Measurements from ENCODE around the gene IFT20.

Gene IFT20

DNA sequence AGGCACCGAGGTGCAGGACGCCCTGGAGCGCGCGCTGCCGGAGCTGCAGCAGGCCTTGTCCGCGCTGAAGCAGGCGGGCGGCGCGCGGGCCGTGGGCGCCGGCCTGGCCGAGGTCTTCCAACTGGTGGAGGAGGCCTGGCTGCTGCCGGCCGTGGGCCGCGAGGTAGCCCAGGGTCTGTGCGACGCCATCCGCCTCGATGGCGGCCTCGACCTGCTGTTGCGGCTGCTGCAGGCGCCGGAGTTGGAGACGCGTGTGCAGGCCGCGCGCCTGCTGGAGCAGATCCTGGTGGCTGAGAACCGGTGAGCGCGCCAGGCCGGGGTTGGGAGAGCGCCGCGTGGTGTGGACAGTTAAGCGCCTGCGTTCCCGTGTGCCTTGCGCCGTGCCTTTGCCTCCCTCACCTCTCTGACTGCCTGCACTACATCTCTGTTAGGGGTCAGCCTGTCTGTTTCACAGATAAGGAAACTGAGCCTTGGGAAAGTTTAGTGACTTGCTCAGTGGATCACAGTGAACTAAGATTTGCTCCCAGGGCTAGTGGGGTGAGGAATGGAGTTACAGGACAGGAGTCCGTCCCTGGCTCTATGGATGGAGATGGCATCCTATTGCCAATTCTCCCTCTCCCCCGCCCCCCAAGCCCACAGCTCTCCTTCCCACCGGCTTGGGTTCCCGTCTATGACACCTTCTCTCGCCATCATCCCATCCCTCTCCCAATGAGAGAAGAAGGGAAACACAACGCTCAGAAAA, 37.1 kb upstream of the IFT20 start:
- H2AFZ ChIP-seq (ENCODE audit: low read length) = peak overlapping the region; percentile 97
- H2BK15ac ChIP-seq (ENCODE audit: low read length) = no peak overlapping the region
- no CpG with 5 or more reads among the region's 53 CpGs for WGBS, 2 donors (ENCODE audit: extremely low coverage in 2 of 2, insufficient read length in 2 of 2, insufficient replicate concordance in 1 of 2)
- no peak overlapping the region for H3K14ac ChIP-seq (ENCODE audit: low read length)
- H3K4ac ChIP-seq (ENCODE audit: low read length) = no peak overlapping the region
- no peak overlapping the region for H2BK12ac ChIP-seq (ENCODE audit: low read length)
- peaks cover 0 to 16% (median 0%) of the 10 kb centered on the region in 3 experiments for H3K27me3 ChIP-seq (ENCODE audit: control insufficient read depth in 3 of 3, insufficient read depth in 3 of 3, low read depth in 1 of 3, low read length in 3 of 3)
- no peak overlapping the region for H3K27ac ChIP-seq (replicated peaks; ENCODE audit: low read length)
- peak overlapping the region; percentile 79 to 97 for H3K4me3 ChIP-seq (ENCODE audit: low read length in 2 of 2)
- peak overlapping the region; percentile 60 for H3K23ac ChIP-seq (ENCODE audit: low read depth, low read length, poor library complexity)
- no peaks in the 10 kb centered on the region for H3K9me3 ChIP-seq (replicated peaks in 1 of 2; ENCODE audit: control insufficient read depth in 2 of 2, insufficient read depth in 1 of 2, low read depth in 1 of 2, low read length in 2 of 2)
- no peak overlapping the region for H4K8ac ChIP-seq (ENCODE audit: low read depth, low read length)
- peak overlapping the region; percentile 80 for H3K9ac ChIP-seq (ENCODE audit: low read depth, low read length, poor library complexity)
- peak overlapping the region; percentile 62 for H2BK5ac ChIP-seq (ENCODE audit: low read length)
- H3K18ac ChIP-seq (ENCODE audit: low read length) = peak overlapping the region; percentile 92
- H3K36me3 ChIP-seq (replicated peaks in 1 of 2; ENCODE audit: control insufficient read depth in 2 of 2, insufficient read depth in 2 of 2, low read length in 2 of 2) = peaks cover 0 to 12% of the 10 kb centered on the region in 2 donors
- no peak overlapping the region for H2BK120ac ChIP-seq (ENCODE audit: low read depth, low read length)
- DNase-seq (ENCODE audit: low spot score) = no peak
- peak overlapping the region; percentile 20 for H2AK5ac ChIP-seq (ENCODE audit: low read depth, low read length)
- H3K4me1 ChIP-seq (ENCODE audit: control insufficient read depth in 2 of 2, insufficient read depth in 1 of 2, low read depth in 1 of 2, low read length in 2 of 2) = peaks cover 24 to 25% of the 10 kb centered on the region in 2 donors
- peak overlapping the region; percentile 96 for H3K4me2 ChIP-seq (ENCODE audit: insufficient read depth, low read length, poor library complexity, severe bottlenecking)
- peak overlapping the region; percentile 39 for H4K91ac ChIP-seq (ENCODE audit: low read depth, low read length, poor library complexity)
- H3K79me1 ChIP-seq (ENCODE audit: low read depth, low read length) = peaks cover 3% of the 10 kb centered on the region

DNA sequence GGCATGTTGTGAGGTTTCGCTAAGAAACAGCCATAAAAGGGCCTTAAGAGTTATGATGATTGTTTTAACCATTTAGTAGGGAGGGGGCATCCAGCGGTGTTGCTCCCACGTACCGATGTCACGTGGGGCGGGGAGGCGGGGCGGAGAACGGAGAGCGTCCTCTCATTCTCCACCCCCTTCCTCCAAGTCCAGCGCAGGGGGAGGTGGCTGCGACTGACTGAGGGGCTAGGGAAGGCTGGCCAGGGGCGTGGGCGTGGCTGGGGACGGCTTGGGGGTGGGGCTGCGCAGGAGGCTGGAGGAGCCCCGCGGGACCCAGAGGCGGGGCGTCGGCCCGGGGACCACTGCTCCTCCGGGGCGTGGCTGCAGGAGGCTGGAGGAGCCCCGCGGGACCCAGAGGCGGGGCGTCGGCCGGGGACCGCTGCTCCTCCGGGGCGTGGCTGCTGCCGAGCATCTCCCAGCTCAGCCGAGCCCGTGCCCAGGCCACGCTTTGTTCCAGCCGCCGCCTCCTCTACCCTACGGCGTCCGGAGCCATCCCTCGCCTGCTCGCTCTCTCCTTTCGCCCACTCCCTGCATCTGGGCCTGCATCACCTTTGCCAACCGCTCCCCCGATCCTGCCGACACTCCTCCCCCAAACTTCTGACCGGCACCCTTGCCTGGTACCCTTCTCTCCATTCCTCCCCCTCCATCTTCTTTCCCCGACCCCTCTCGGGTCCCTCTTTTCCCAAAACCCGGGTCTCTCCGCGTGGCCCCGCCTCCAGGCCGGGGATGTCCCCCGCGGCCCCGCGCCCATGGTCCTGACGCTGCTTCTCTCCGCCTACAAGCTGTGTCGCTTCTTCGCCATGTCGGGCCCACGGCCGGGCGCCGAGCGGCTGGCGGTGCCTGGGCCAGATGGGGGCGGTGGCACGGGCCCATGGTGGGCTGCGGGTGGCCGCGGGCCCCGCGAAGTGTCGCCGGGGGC, 36.3 kb upstream of the IFT20 start, which contains the start of gene SARM1:
SARM1 (plus strand) TSS at position 450 of the 958 bp plus-strand sequence; CDS start at position 789, 339 bp downstream.
- Histone ChIP-seq H3K4me3 (ENCODE audit: low read length in 2 of 2) (peak within 1 kb of the TSS; percentile 79 to 97), H2BK5ac (ENCODE audit: low read length) (peak within 1 kb of the TSS; percentile 62), H3K4ac (ENCODE audit: low read length) (no peak within 1 kb of the TSS), H4K91ac (ENCODE audit: low read depth, low read length, poor library complexity) (peak within 1 kb of the TSS; percentile 39), H3K23ac (ENCODE audit: low read depth, low read length, poor library complexity) (peak within 1 kb of the TSS; percentile 60), H3K36me3 (replicated peaks in 1 of 2; ENCODE audit: control insufficient read depth in 2 of 2, insufficient read depth in 2 of 2, low read length in 2 of 2) (peaks cover 0 to 8% of the 10 kb centered on the region in 2 donors), H3K4me1 (ENCODE audit: control insufficient read depth in 2 of 2, insufficient read depth in 1 of 2, low read depth in 1 of 2, low read length in 2 of 2) (peaks cover 24 to 25% of the 10 kb centered on the region in 2 donors), H2BK15ac (ENCODE audit: low read length) (peak within 1 kb of the TSS; percentile 49), H2BK12ac (ENCODE audit: low read length) (no peak within 1 kb of the TSS), H3K9me3 (replicated peaks in 1 of 2; ENCODE audit: control insufficient read depth in 2 of 2, insufficient read depth in 1 of 2, low read depth in 1 of 2, low read length in 2 of 2) (no peaks in the 10 kb centered on the region), H2AK5ac (ENCODE audit: low read depth, low read length) (peak within 1 kb of the TSS; percentile 20), H3K9ac (ENCODE audit: low read depth, low read length, poor library complexity) (peak within 1 kb of the TSS; percentile 80), H3K14ac (ENCODE audit: low read length) (no peak within 1 kb of the TSS), H3K4me2 (ENCODE audit: insufficient read depth, low read length, poor library complexity, severe bottlenecking) (peak within 1 kb of the TSS; percentile 96), H2AFZ (ENCODE audit: low read length) (peak within 1 kb of the TSS; percentile 97), H3K18ac (ENCODE audit: low read length) (peak within 1 kb of the TSS; percentile 92), H3K79me1 (ENCODE audit: low read depth, low read length) (peaks cover 3% of the 10 kb centered on the region), H2BK120ac (ENCODE audit: low read depth, low read length) (no peak within 1 kb of the TSS), H3K27me3 (ENCODE audit: control insufficient read depth in 3 of 3, insufficient read depth in 3 of 3, low read depth in 1 of 3, low read length in 3 of 3) (peaks cover 0 to 16% (median 0%) of the 10 kb centered on the region in 3 experiments), H4K8ac (ENCODE audit: low read depth, low read length) (no peak within 1 kb of the TSS), H3K27ac (replicated peaks; ENCODE audit: low read length) (peak within 1 kb of the TSS; percentile 75)
- peak; percentile 94 for DNase-seq (ENCODE audit: low spot score)
- WGBS, 2 donors (ENCODE audit: extremely low coverage in 2 of 2, insufficient read length in 2 of 2, insufficient replicate concordance in 1 of 2) = no CpG with 5 or more reads among the region's 80 CpGs

- Histone ChIP-seq H2BK5ac (ENCODE audit: low read length) (no peak overlapping the region), H2AK5ac (ENCODE audit: low read depth, low read length) (no peak overlapping the region), H3K4ac (ENCODE audit: low read length) (no peak overlapping the region), H4K8ac (ENCODE audit: low read depth, low read length) (no peak overlapping the region), H3K27me3 (ENCODE audit: control insufficient read depth in 3 of 3, insufficient read depth in 3 of 3, low read depth in 1 of 3, low read length in 3 of 3) (peaks cover 0 to 16% (median 0%) of the 10 kb centered on the region in 3 experiments), H3K23ac (ENCODE audit: low read depth, low read length, poor library complexity) (no peak overlapping the region), H3K36me3 (replicated peaks in 1 of 2; ENCODE audit: control insufficient read depth in 2 of 2, insufficient read depth in 2 of 2, low read length in 2 of 2) (peaks cover 0 to 8% of the 10 kb centered on the region in 2 donors), H3K4me1 (ENCODE audit: control insufficient read depth in 2 of 2, insufficient read depth in 1 of 2, low read depth in 1 of 2, low read length in 2 of 2) (peaks cover 24 to 25% of the 10 kb centered on the region in 2 donors), H3K18ac (ENCODE audit: low read length) (no peak overlapping the region), H3K9ac (ENCODE audit: low read depth, low read length, poor library complexity) (no peak overlapping the region), H2AFZ (ENCODE audit: low read length) (peak overlapping the region; percentile 97), H3K4me3 (ENCODE audit: low read length in 2 of 2) (peak overlapping the region in 1 of 2 donors; percentile 97), H3K4me2 (ENCODE audit: insufficient read depth, low read length, poor library complexity, severe bottlenecking) (no peak overlapping the region), H3K79me1 (ENCODE audit: low read depth, low read length) (peaks cover 3% of the 10 kb centered on the region), H2BK120ac (ENCODE audit: low read depth, low read length) (no peak overlapping the region), H2BK15ac (ENCODE audit: low read length) (no peak overlapping the region), H2BK12ac (ENCODE audit: low read length) (no peak overlapping the region), H3K14ac (ENCODE audit: low read length) (no peak overlapping the region), H3K9me3 (replicated peaks in 1 of 2; ENCODE audit: control insufficient read depth in 2 of 2, insufficient read depth in 1 of 2, low read depth in 1 of 2, low read length in 2 of 2) (no peaks in the 10 kb centered on the region), H4K91ac (ENCODE audit: low read depth, low read length, poor library complexity) (no peak overlapping the region), H3K27ac (replicated peaks; ENCODE audit: low read length) (peak overlapping the region; percentile 64)
- no peak for DNase-seq (ENCODE audit: low spot score)
- no CpG with 5 or more reads among the region's 1 CpG for WGBS, 2 donors (ENCODE audit: extremely low coverage in 2 of 2, insufficient read length in 2 of 2, insufficient replicate concordance in 1 of 2)
These were observed 35.5 kb upstream of the IFT20 start for GRCh38 chr17:28370744-28371103.
